ENCODE data around the gene GPS1. TPM values are rescaled to one million over a fixed set of nuclear protein-coding genes. Genes with fewer than 3 reads are reported as not detected.

Gene GPS1
- total RNA-seq, 1 donor from 2014 or later, result 150 TPM

- no peaks in the 10 kb centered on the region for H3K27me3 ChIP-seq (ENCODE audit: control insufficient read depth, insufficient read depth, low read length)
- DNase-seq (ENCODE audit: low read depth), result no peak
- no peaks in the 10 kb centered on the region for H3K36me3 ChIP-seq (ENCODE audit: control insufficient read depth, insufficient read depth, low read length)
- no peak for TF ChIP-seq CTCF (IDR thresholded peaks at IDR 0.05; ENCODE audit: insufficient read depth, low read length, poor library complexity, severe bottlenecking)
- no peak overlapping the region for H3K4me3 ChIP-seq (ENCODE audit: low read depth, low read length)
Observed at GRCh38 chr17:82006468-82007227, 45.0 kb upstream of the GPS1 start.

GRCh38 chr17:82007228-82007494 is 44.5 kb upstream of the GPS1 start:
- Histone ChIP-seq H3K4me3 (ENCODE audit: low read depth, low read length) (no peak overlapping the region), H3K27me3 (ENCODE audit: control insufficient read depth, insufficient read depth, low read length) (no peaks in the 10 kb centered on the region), H3K36me3 (ENCODE audit: control insufficient read depth, insufficient read depth, low read length) (no peaks in the 10 kb centered on the region)
- TF ChIP-seq CTCF (IDR thresholded peaks at IDR 0.05; ENCODE audit: insufficient read depth, low read length, poor library complexity, severe bottlenecking), result no peak
- DNase-seq (ENCODE audit: low read depth), result no peak

- H3K4me3 ChIP-seq (ENCODE audit: low read depth, low read length), result no peak overlapping the region
- no peaks in the 10 kb centered on the region for H3K27me3 ChIP-seq (ENCODE audit: control insufficient read depth, insufficient read depth, low read length)
- peak; percentile 33 for TF ChIP-seq CTCF (IDR thresholded peaks at IDR 0.05; ENCODE audit: insufficient read depth, low read length, poor library complexity, severe bottlenecking)
- DNase-seq (ENCODE audit: low read depth), result no peak
- H3K36me3 ChIP-seq (ENCODE audit: control insufficient read depth, insufficient read depth, low read length), result no peaks in the 10 kb centered on the region
Observed at GRCh38 chr17:82007495-82008257, 44.0 kb upstream of the GPS1 start.

- no peak for TF ChIP-seq CTCF (IDR thresholded peaks at IDR 0.05; ENCODE audit: insufficient read depth, low read length, poor library complexity, severe bottlenecking)
- no peak for DNase-seq (ENCODE audit: low read depth)
- Histone ChIP-seq H3K36me3 (ENCODE audit: control insufficient read depth, insufficient read depth, low read length) (no peaks in the 10 kb centered on the region), H3K27me3 (ENCODE audit: control insufficient read depth, insufficient read depth, low read length) (no peaks in the 10 kb centered on the region), H3K4me3 (ENCODE audit: low read depth, low read length) (no peak overlapping the region)
Observed at GRCh38 chr17:82008258-82008940, 43.3 kb upstream of the GPS1 start.

GRCh38 chr17:82008941-82009405 is 42.7 kb upstream of the GPS1 start:
- TF ChIP-seq CTCF (IDR thresholded peaks at IDR 0.05; ENCODE audit: insufficient read depth, low read length, poor library complexity, severe bottlenecking), result no peak
- no peak for DNase-seq (ENCODE audit: low read depth)
- Histone ChIP-seq H3K36me3 (ENCODE audit: control insufficient read depth, insufficient read depth, low read length) (no peaks in the 10 kb centered on the region), H3K4me3 (ENCODE audit: low read depth, low read length) (no peak overlapping the region), H3K27me3 (ENCODE audit: control insufficient read depth, insufficient read depth, low read length) (no peaks in the 10 kb centered on the region)
